Measurements from ENCODE around the gene RELA.
"Not testable (repeated sequence)": the region's sequence is repeated elsewhere in the genome, so short reads cannot be mapped to it uniquely, and the experiment has no call there.

RELA gene

GRCh38 chr11:65663639-65664200 lies 1.0 kb upstream of the RELA start:
- no peak for TF ChIP-seq CTCF (IDR thresholded peaks at IDR 0.05; ENCODE audit: borderline replicate concordance, insufficient read depth, low read depth, low read length)

GRCh38 chr11:65662247-65662798 lies 393 bp downstream of the RELA start:
- peak overlapping the region; percentile 98 for H3K4me3 ChIP-seq (ENCODE audit: low read depth, low read length)
- TF ChIP-seq CTCF (IDR thresholded peaks at IDR 0.05; ENCODE audit: borderline replicate concordance, insufficient read depth, low read depth, low read length), result no peak

More at GRCh38 chr11:65663639-65664200, 1.0 kb upstream of the RELA start:
- H3K4me3 ChIP-seq (ENCODE audit: low read depth, low read length), result peak overlapping the region; percentile 98

- TF ChIP-seq CTCF (IDR thresholded peaks at IDR 0.05; ENCODE audit: borderline replicate concordance, insufficient read depth, low read depth, low read length), result no peak
- peak overlapping the region; percentile 98 for H3K4me3 ChIP-seq (ENCODE audit: low read depth, low read length)
Observed at GRCh38 chr11:65661599-65662246, 993 bp downstream of the RELA start.

- not testable (repeated sequence) for H3K4me3 ChIP-seq (ENCODE audit: low read depth, low read length)
Observed at GRCh38 chr11:65660908-65661307, 1.8 kb downstream of the RELA start.

GRCh38 chr11:65660038-65660437 lies 2.7 kb downstream of the RELA start:
- no peak for TF ChIP-seq CTCF (IDR thresholded peaks at IDR 0.05; ENCODE audit: borderline replicate concordance, insufficient read depth, low read depth, low read length)
- no peak overlapping the region for H3K4me3 ChIP-seq (ENCODE audit: low read depth, low read length)

- TF ChIP-seq CTCF (IDR thresholded peaks at IDR 0.05; ENCODE audit: borderline replicate concordance, insufficient read depth, low read depth, low read length), result no peak
Observed at GRCh38 chr11:65658174-65659021, 4.3 kb downstream of the RELA start.

GRCh38 chr11:65657426-65657825 lies 5.3 kb downstream of the RELA start:
- TF ChIP-seq CTCF (IDR thresholded peaks at IDR 0.05; ENCODE audit: borderline replicate concordance, insufficient read depth, low read depth, low read length), result no peak
- H3K4me3 ChIP-seq (ENCODE audit: low read depth, low read length), result no peak overlapping the region

More at GRCh38 chr11:65658174-65659021, 4.3 kb downstream of the RELA start:
- no peak overlapping the region for H3K4me3 ChIP-seq (ENCODE audit: low read depth, low read length)

All from GM12875 (cell line).